Hepatocyte (in vitro differentiated cells): ENCODE results near the gene PSMC6. TPM values are rescaled to one million over a fixed set of nuclear protein-coding genes. Genes with fewer than 3 reads are reported as not detected.
"Not testable (repeated sequence)": the region's sequence is repeated elsewhere in the genome, so short reads cannot be mapped to it uniquely, and the experiment has no call there.

Experiments used
- DNase-seq: peaks from one replicate; pipeline ENCODE4 v3.0.0-alpha.2; 2016; ENCODE audit warnings: low spot score
- H2AFZ ChIP-seq: fragments of 200-600 bp; sonication (generic); 2 replicates; pipeline ENCODE4 v1.6.0; 2016; ENCODE audit warnings: antibody characterized with exemption, mild to moderate bottlenecking
- H3K27ac ChIP-seq: fragments of 200-600 bp; sonication (generic); 2 replicates; pipeline ENCODE4 v1.5.1; 2016; ENCODE audit warnings: mild to moderate bottlenecking
- H3K27me3 ChIP-seq: fragments of 200-600 bp; sonication (generic); 2 replicates; pipeline ENCODE4 v1.6.1; 2016
- H3K36me3 ChIP-seq: fragments of 200-600 bp; sonication (generic); replicated peaks from 2 replicates; pipeline ENCODE4 v1.5.1; 2016; ENCODE audit warnings: low read depth; ENCODE audit not compliant: insufficient read depth
- H3K4me1 ChIP-seq: fragments of 200-600 bp; sonication (generic); 2 replicates; pipeline ENCODE4 v1.5.1; 2016; ENCODE audit warnings: mild to moderate bottlenecking, moderate library complexity; ENCODE audit not compliant: insufficient read depth
- H3K4me2 ChIP-seq: fragments of 200-600 bp; sonication (generic); 2 replicates; pipeline ENCODE4 v1.6.0; 2016
- H3K4me3 ChIP-seq: fragments of 200-600 bp; sonication (generic); 2 replicates; pipeline ENCODE4 v1.5.1; 2016; ENCODE audit warnings: mild to moderate bottlenecking
- H3K79me2 ChIP-seq: fragments of 200-600 bp; sonication (generic); 2 replicates; pipeline ENCODE4 v1.6.0; 2017; ENCODE audit warnings: mild to moderate bottlenecking
- H3K9me2 ChIP-seq: fragments of 200-600 bp; sonication (generic); replicated peaks from 2 replicates; pipeline ENCODE4 v1.6.0; 2017; ENCODE audit warnings: mild to moderate bottlenecking; ENCODE audit not compliant: insufficient read depth
- H3K9me3 ChIP-seq: fragments of 200-600 bp; sonication (generic); 2 replicates; pipeline ENCODE4 v1.5.1; 2016; ENCODE audit warnings: low read depth, mild to moderate bottlenecking
- H4K20me1 ChIP-seq: fragments of 200-600 bp; sonication (generic); 2 replicates; pipeline ENCODE4 v1.6.0; 2016; ENCODE audit warnings: mild to moderate bottlenecking; ENCODE audit not compliant: insufficient read depth, poor library complexity, severe bottlenecking
- CTCF ChIP-seq: fragments of 200-600 bp; sonication (generic); IDR thresholded peaks from 2 replicates; pipeline ENCODE4 v1.5.1; 2016; ENCODE audit warnings: antibody characterized with exemption, mild to moderate bottlenecking; ENCODE audit not compliant: poor library complexity
- EZH2 ChIP-seq: fragments of 200-600 bp; sonication (generic); IDR thresholded peaks from 2 replicates; pipeline ENCODE4 v1.6.1; 2016; ENCODE audit warnings: antibody characterized with exemption, mild to moderate bottlenecking, borderline replicate concordance
- EZH2phosphoT487 ChIP-seq: fragments of 200-600 bp; sonication (generic); IDR thresholded peaks from one replicate; pipeline ENCODE4 v1.6.1; 2018; ENCODE audit warnings: antibody characterized with exemption, mild to moderate bottlenecking, low read depth, moderate library complexity; ENCODE audit not compliant: unreplicated experiment, severe bottlenecking
- WGBS: methylation state at CpG from one replicate; pipeline ENCODE4 v1.1.6; 2016; ENCODE audit warnings: low lambda C conversion rate; ENCODE audit errors: missing lambda C conversion rate; 5-methylcytosine and 5-hydroxymethylcytosine counted together
- polyA plus RNA-seq: library from polyadenylated mRNA; unstranded; fragments of >200 nt; fragmentation: Nextera tagmentation; extraction: Ambion mirVana; gene quantifications from 2 replicates; pipeline ENCODE4 v1.2.1, GENCODE V29; 2016
- total RNA-seq: library from RNA; depleted of rRNA; stranded (reverse); fragments of >200 nt; gene quantifications from 2 replicates; pipeline ENCODE4 v1.2.3, GENCODE V29; 2014

Gene PSMC6
- total and polyA plus RNA-seq, 2 experiments from 2014 or later: 89.8 to 141 TPM

- WGBS: 97% methylated on average over 6 of the region's 6 CpGs
- Histone ChIP-seq H3K4me1 (no peaks in the 10 kb centered on the region), H2AFZ (no peak overlapping the region), H3K36me3 (peaks cover 1% of the 10 kb centered on the region), H3K79me2 (peaks cover 43% of the 10 kb centered on the region), H3K27me3 (no peaks in the 10 kb centered on the region), H3K9me2 (no peaks in the 10 kb centered on the region), H3K9me3 (no peaks in the 10 kb centered on the region), H3K27ac (no peak overlapping the region), H3K4me2 (no peak overlapping the region), H4K20me1 (peaks cover 3% of the 10 kb centered on the region), H3K4me3 (no peak overlapping the region)
- TF ChIP-seq CTCF (no peak), EZH2 (no peak), EZH2phosphoT487 (no peak)
- no peak for DNase-seq
Measured at GRCh38 chr14:52716155-52716554, 9.2 kb downstream of the PSMC6 start.

GRCh38 chr14:52723514-52724359 is 16.7 kb downstream of the PSMC6 start:
- no peaks in the 10 kb centered on the region for H3K9me2 ChIP-seq
- H3K9me3 ChIP-seq: no peaks in the 10 kb centered on the region
- TF ChIP-seq EZH2 (no peak), CTCF (no peak), EZH2phosphoT487 (no peak)
- no peak overlapping the region for H3K4me2 ChIP-seq
- H3K27ac ChIP-seq: no peak overlapping the region
- no peak overlapping the region for H2AFZ ChIP-seq
- no peak overlapping the region for H3K4me3 ChIP-seq
- 92% methylated on average over 4 of the region's 4 CpGs for WGBS
- peaks cover 12% of the 10 kb centered on the region for H3K79me2 ChIP-seq
- no peaks in the 10 kb centered on the region for H3K4me1 ChIP-seq
- no peaks in the 10 kb centered on the region for H3K27me3 ChIP-seq
- no peaks in the 10 kb centered on the region for H3K36me3 ChIP-seq
- no peak for DNase-seq
- peaks cover 3% of the 10 kb centered on the region for H4K20me1 ChIP-seq

- H3K79me2 ChIP-seq: peaks cover 11% of the 10 kb centered on the region
- H3K36me3 ChIP-seq: no peaks in the 10 kb centered on the region
Measured at GRCh38 chr14:52724360-52724644, 17.3 kb downstream of the PSMC6 start.

GRCh38 chr14:52727509-52727908 is 20.5 kb downstream of the PSMC6 start:
- not testable (repeated sequence) for H3K4me2 ChIP-seq, H2AFZ ChIP-seq, H4K20me1 ChIP-seq, DNase-seq, H3K4me3 ChIP-seq, H3K36me3 ChIP-seq, H3K9me3 ChIP-seq, H3K9me2 ChIP-seq, H3K27me3 ChIP-seq, H3K27ac ChIP-seq, H3K4me1 ChIP-seq
- WGBS: 100% methylated on average over 2 of the region's 2 CpGs
- H3K79me2 ChIP-seq: peaks cover 22% of the 10 kb centered on the region

More at GRCh38 chr14:52724360-52724644, 17.3 kb downstream of the PSMC6 start:
- TF ChIP-seq EZH2: no peak
- no peak for TF ChIP-seq CTCF
- no peak for TF ChIP-seq EZH2phosphoT487
- no peak for DNase-seq
- Histone ChIP-seq H4K20me1 (peaks cover 3% of the 10 kb centered on the region), H2AFZ (no peak overlapping the region), H3K4me3 (no peak overlapping the region), H3K4me1 (no peaks in the 10 kb centered on the region), H3K27ac (no peak overlapping the region), H3K27me3 (no peaks in the 10 kb centered on the region), H3K9me3 (no peaks in the 10 kb centered on the region), H3K4me2 (no peak overlapping the region), H3K9me2 (no peaks in the 10 kb centered on the region)

- not testable (repeated sequence) for H3K9me3 ChIP-seq, H2AFZ ChIP-seq, DNase-seq, H3K4me3 ChIP-seq, H3K27ac ChIP-seq, H3K9me2 ChIP-seq, H3K36me3 ChIP-seq, H3K4me1 ChIP-seq, H4K20me1 ChIP-seq, H3K27me3 ChIP-seq
- Histone ChIP-seq H3K79me2 (peaks cover 38% of the 10 kb centered on the region), H3K4me2 (peak overlapping the region; percentile 73)
- WGBS: 95% methylated on average over 15 of the region's 15 CpGs
Measured at GRCh38 chr14:52729035-52729434, 22.0 kb downstream of the PSMC6 start.
